Measurements from ENCODE around the gene ADAMTS17.

- TF ChIP-seq, protein P1, sequence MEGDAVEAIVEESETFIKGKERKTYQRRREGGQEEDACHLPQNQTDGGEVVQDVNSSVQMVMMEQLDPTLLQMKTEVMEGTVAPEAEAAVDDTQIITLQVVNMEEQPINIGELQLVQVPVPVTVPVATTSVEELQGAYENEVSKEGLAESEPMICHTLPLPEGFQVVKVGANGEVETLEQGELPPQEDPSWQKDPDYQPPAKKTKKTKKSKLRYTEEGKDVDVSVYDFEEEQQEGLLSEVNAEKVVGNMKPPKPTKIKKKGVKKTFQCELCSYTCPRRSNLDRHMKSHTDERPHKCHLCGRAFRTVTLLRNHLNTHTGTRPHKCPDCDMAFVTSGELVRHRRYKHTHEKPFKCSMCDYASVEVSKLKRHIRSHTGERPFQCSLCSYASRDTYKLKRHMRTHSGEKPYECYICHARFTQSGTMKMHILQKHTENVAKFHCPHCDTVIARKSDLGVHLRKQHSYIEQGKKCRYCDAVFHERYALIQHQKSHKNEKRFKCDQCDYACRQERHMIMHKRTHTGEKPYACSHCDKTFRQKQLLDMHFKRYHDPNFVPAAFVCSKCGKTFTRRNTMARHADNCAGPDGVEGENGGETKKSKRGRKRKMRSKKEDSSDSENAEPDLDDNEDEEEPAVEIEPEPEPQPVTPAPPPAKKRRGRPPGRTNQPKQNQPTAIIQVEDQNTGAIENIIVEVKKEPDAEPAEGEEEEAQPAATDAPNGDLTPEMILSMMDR (IDR thresholded peaks at IDR 0.05): no peak
- TF ChIP-seq POLR2A (IDR thresholded peaks at IDR 0.05): no peak
Measured at GRCh38 chr15:100140527-100141308, 201.1 kb downstream of the ADAMTS17 start.

Measured in heart left ventricle (tissue), 13 donors.